ENCODE measurements around the gene ITGA11.

Gene ITGA11

GRCh38 chr15:68431792-68432401, at the start of gene ITGA11:
TSS of gene ITGA11 (minus strand) at chr15:68432163. CDS start at chr15:68432066, 97 bp downstream.
- DNase-seq, result no peak

DNA sequence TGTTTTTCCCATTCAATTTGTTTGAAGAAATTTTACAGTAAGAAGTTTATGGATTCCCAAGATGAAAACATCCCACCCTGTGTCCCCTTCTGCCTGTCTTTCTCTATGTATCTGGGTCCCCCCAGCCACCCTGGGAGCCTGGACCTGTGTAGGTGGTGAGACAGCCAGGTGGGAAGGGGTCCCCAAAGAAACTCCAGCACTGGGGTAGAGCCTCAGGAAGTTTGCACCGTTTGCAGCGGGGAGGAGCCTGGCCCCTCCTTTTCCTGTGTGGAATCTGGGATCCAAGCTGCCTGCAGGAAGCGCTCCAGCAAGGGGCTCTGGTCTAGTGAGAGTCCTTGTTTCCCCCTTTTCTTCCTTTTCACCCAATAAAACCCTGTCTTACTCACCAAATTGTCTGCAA, 49.4 kb upstream of the ITGA11 start:
- no peak for DNase-seq

DNA sequence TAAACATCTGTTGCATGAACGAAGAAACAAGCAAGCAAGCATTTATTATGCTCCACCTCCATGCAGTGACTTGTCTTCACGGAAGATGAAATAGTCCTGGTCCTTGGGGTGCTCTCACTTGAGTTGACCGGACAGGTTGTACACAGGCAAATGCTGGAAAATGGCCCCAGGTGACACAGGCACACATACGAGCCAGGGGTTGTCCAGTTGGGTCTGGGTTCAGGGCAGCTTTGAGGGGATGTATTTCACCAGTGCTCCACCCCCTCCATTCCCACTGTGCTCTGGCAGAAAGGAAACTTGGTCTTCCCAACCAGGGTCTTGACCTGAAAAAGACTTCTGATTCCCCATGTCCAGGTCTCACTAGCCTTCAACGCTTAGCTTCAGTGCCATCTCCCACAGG, 48.3 kb upstream of the ITGA11 start:
- DNase-seq, result no peak

DNA sequence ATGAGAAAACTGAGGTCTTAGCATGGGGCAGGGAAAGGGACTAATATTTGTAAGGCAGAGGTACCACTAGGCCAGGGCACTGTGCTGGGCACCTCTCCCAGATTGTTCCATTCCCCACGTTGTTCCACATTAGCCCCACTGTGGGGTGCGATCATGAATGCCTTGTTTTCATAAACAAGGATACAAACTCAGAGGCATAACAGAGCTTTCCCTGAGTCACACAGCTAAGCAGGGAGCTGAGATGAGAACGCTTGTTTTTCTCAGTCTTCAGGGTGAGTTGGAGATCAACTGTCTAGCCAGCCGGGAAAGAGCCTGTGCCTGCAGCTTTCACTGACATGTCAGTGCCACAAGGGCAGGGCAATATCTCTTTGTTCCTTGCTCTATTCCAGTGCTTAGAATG, 47.9 kb upstream of the ITGA11 start:
- no peak for DNase-seq

GRCh38 chr15:68479406-68479805, 47.4 kb upstream of the ITGA11 start:
- DNase-seq, result no peak

DNA sequence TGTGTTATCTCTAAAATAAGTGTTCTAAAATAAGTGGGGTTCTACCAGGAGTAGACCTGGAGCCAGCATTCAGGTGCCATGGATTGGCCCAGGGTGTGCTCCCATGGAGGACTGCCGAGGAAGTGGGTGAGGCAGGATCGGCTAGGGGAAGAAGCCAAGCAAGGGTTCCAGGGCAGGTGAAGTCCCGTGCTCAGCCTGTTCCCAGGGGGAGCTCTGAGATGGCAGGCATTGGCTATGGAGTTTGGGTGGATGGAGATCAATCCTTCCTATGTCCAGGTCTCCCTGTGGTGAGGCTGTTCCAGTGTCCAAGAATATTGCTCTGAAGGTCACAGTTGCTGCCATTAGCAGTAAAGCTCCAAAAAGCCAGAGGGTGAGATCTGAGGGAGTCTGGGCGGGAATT, 46.9 kb upstream of the ITGA11 start:
- DNase-seq, result no peak

GRCh38 chr15:68475449-68475848, 43.5 kb upstream of the ITGA11 start:
- DNase-seq, result no peak

- DNase-seq, result no peak
Observed at GRCh38 chr15:68471541-68471940, 39.6 kb upstream of the ITGA11 start.

DNA sequence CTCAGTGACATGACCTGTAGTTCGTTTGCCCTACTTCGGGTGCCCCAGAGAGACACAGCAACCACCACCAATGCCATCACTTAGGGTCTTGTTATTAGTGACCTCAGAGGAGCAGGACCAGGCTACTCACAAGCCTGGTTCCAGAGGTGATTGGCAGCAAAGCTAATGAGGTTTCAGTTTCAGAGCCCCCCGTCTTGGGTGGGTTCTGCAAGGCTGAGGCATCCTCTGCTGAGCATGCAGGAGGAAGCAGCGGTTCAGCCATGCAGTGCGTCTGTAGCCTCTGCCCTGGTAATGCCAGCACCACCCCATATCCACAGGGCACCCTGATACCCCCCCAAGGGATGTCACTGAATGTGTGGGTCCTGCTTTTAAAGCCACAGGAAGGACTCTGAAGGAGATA, 39.0 kb upstream of the ITGA11 start:
- DNase-seq, result no peak

DNA sequence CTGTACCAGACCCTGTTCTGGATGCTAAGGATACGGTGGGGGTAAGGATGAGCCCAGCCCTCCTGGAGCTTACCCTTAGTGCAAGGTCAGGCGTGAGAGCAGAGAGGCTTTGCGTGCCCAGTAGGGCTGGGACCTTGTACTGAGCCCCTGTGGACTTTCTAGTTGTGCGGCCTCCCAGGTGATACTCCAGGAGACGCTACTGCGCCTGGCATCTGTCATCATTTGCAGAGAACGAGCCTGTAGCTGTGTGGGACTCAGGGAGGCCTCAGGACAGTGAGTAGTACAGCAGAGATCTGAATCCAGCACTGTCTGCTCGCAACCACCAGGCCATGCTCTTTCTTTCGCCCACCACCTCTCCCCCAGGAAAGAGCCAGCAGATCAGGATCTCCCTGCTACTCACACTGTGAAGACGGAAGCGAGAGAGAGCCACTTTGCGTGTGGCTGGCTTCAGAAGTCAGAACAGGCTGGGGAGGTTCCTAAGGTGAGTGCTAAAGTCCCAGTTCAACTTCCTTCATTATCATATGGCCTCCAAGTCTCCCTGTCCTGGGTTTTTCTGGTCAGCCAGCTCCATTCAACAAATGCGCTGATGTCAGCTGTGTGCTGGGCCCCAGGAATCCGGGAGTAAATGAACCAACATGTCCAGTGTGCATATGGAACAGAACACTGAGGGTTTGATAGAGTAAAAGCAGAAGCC, 38.2 kb upstream of the ITGA11 start:
- no peak for DNase-seq

DNA sequence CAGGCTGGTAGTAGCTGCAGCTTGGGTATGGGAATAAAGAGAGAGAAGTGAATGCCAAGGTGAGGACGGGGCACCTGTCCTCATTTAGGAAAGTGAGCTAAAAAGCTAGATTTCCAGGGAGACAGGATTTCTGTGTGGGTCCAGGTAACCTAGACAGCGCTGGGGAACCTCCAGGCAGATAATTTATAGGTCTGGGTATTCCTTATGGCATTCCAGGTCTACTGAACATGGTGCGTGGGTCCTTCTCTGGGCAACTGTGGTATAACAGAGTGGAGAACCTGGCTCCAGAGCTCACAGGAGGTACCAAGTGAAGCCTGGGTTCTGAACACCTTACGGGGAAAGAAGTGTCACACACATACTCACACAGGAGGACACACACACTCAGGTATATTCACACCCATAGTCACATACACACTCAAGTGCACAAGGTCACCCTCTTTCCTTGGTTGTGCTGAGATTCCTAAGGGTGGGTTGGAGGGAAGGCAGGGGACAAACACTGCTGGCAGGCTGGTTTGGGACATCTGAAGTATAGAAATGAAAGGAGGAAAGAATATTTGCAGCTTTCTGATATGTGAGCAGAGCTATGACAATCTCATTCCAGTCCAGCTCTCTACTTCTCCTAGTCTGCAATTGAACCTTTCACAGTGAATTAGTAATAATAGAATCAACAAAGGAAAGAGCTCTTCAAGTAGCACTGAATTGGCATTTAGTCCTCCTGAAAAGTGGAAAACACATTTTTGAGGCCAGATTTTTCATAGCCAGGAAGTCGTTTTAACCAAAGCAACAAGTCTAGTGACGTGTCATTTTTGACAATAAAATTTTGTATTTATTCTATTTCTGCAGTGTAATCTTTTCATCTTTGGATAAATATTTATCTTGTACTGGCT, 37.4 kb upstream of the ITGA11 start:
- DNase-seq, result no peak

GRCh38 chr15:68466876-68467275, 34.9 kb upstream of the ITGA11 start:
- DNase-seq, result no peak

DNA sequence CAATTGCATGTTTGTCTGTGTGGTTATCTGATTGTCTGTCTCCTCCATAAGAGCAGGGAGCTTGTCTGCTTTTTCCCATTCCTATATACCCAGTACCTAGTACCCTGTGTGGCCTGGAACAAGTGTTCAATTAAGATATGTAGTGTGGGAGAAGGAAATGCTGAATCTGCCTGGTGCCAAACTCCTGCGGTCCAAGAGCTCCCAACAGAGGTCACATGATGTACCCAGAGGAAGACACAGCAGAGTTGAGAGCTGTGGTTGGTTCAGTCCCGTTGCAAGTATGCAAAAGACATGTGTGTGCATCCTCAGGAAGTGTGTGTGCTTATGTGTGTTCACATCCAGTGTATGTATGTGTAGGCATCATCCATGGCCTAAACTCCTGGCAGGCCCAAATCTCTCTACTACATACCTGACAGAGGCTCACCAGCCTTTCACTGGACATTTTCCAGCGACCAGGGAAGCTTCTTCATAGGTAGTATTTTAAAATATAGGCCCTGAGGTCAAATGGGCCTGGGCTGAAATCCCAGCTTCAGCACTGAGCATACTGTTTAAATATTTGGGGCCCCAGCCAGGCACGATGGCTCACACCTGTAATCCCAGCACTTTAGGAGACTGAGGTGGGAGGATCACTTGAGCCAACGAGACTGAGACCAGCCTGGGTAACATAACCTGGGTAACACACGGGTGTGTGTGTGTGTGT, 34.0 kb upstream of the ITGA11 start:
- DNase-seq, result no peak

- no peak for DNase-seq
Observed at GRCh38 chr15:68464448-68465090, 32.6 kb upstream of the ITGA11 start.

GRCh38 chr15:68463996-68464395, 32.0 kb upstream of the ITGA11 start:
- DNase-seq, result no peak

- no peak for DNase-seq
Observed at GRCh38 chr15:68463444-68463843, 31.5 kb upstream of the ITGA11 start.

DNA sequence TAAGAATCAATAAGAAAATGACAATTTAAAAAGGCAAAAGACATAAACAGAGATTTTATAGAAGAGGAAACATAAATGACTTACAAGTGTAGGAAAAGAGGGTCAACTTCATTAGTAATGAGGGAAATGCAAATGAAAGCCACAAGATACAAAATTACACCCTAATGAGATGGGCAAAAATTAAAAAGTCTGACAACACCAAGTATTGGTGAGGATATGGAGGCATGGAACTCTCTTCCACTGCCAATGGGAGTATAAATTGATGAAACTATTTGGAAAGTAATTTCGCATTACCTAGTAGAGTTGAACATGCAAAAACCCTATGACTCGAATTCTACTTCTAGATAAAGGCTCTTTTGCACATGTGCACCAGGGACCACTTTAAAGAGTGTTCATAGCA, 28.2 kb upstream of the ITGA11 start:
- no peak for DNase-seq

DNA sequence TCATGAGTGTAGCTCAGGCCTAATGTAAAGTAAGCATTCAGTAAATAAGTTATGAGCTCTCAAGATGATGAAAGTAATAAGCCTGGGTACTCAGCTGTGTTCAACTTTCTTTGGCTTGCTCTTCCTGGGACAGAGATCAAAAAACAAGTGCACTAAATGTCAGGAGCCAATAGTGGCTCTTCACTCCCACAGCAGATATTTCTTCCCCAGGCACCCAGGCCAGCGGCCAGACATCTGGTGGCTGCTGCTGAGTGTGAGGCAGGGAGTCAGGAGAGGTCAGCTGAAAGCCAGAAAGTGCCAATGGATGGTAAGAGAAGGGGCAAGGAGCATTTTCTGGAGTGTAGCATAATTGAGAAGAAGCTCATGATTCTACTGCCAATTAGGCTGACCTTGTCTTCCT, 18.2 kb upstream of the ITGA11 start:
- no peak for DNase-seq

GRCh38 chr15:68449389-68449788, 17.4 kb upstream of the ITGA11 start:
- DNase-seq, result no peak

- no peak for DNase-seq
Observed at GRCh38 chr15:68447976-68448755, 16.2 kb upstream of the ITGA11 start.

GRCh38 chr15:68447209-68447608, 15.2 kb upstream of the ITGA11 start:
- no peak for DNase-seq

DNA sequence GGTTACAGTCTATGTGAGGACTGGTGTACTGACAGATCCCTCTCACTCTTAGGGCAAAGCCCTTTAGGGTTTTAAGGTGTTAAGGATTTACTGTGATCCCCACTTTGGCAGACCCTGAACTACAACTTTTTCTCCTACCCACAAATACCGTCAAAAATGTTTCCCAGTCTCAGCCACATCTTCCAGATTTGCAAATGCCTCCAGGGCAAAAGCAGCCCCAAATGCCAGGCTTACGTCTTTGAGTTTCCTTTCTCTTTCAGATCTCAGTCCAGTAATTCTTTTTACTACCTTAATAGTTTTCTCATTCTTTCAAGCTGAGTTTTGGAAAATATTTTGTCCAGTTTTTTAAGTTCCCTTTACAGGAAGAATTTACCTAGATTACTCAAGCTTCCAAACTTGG, 13.4 kb upstream of the ITGA11 start:
- DNase-seq, result no peak
